Adrenal gland (tissue), 12 donors: ENCODE data around the gene TBCK. TPM values are rescaled to one million over a fixed set of nuclear protein-coding genes. Genes with fewer than 3 reads are reported as not detected.
A peak's percentile ranks its signal among the peaks of the same experiment; 100 is the strongest.

Experiments used
- DNase-seq, 7 donors: peaks; one replicate each; pipeline ENCODE4 v3.0.0-alpha.2; 2019 to 2020
- H3K27ac ChIP-seq, 5 donors: fragments of 200-600 bp; sonication (generic) in 4 of 5; 1 replicate in 3 of 5; 2 replicates in 2 of 5; pipeline versions ENCODE4 v1.5.1 to v1.8.0; 2016 to 2020; ENCODE audit warnings: mild to moderate bottlenecking in 1 of 5
- H3K27me3 ChIP-seq: fragments of 200-600 bp; 2 replicates; pipeline ENCODE4 v1.8.0; 2021
- H3K36me3 ChIP-seq, 2 donors: fragments of 200-600 bp; replicated peaks in 1 of 2; 1 replicate in 1 of 2; 2 replicates in 1 of 2; pipeline versions ENCODE4 v1.5.1 to v1.8.0; 2018 to 2022
- H3K4me1 ChIP-seq, 2 donors: fragments of 200-600 bp; replicated peaks in 1 of 2; 1 replicate in 1 of 2; 2 replicates in 1 of 2; pipeline versions ENCODE4 v1.5.1 to v1.8.0; 2018 to 2021
- H3K4me3 ChIP-seq, 4 donors: fragments of 200-600 bp; sonication (generic) in 3 of 4; one replicate each; pipeline ENCODE4 v1.5.1; 2016 to 2018
- H3K9me3 ChIP-seq, 3 donors: fragments of 200-600 bp; sonication (generic) in 1 of 3; replicated peaks in 1 of 3; 1 replicate in 2 of 3; 2 replicates in 1 of 3; pipeline versions ENCODE4 v1.5.1 to v1.8.0; 2016 to 2021
- POLR2A ChIP-seq, 2 donors: fragments of 450-650 bp; IDR thresholded peaks; one replicate each; pipeline ENCODE4 v1.6.1; 2017; ENCODE audit warnings: antibody characterized with exemption in 2 of 2, mild to moderate bottlenecking in 2 of 2, moderate library complexity in 1 of 2
- WGBS, 4 donors: extraction: QIAGEN DNeasy Blood & Tissue Kit in 2 of 4; methylation state at CpG; one replicate each; pipeline versions ENCODE4 v1.1.5 to v1.1.7; 2013 to 2017; 5-methylcytosine and 5-hydroxymethylcytosine counted together
- intact Hi-C, 2 donors: fragments of 100-400 bp; cut with DNase I; formaldehyde crosslinking; loops; one replicate each; pipeline versions ENCODE4 v1.14.1 to v1.15.0; 2022 to 2023
- polyA plus RNA-seq, 3 donors: library from polyadenylated mRNA; stranded (reverse); fragments of 200-250 nt in 2 of 3; fragments of 350-450 nt in 1 of 3; fragmentation: Illumina TruSeq in 1 of 3; extraction: RNeasy Lipid Tissue Mini Kit (QIAGEN cat#74804) in 1 of 3; gene quantifications; one replicate each; pipeline ENCODE4 v1.2.3, GENCODE V29; 2013 to 2014
- total RNA-seq, 9 donors: library from RNA; depleted of rRNA in 4 of 9; stranded (reverse); fragments of >200 nt in 4 of 9; fragments of 120-200 nt in 1 of 9; fragmentation: NEBNext Ultra II Directional in 1 of 9; extraction: Animal tissue kit (Norgen Biotek cat#: 25700) in 1 of 9; gene quantifications; one replicate each; pipeline versions ENCODE4 v1.1.0 to v1.2.4, GENCODE V29; 2013 to 2023
- TF ChIP-seq, protein P1 (sequence below), 6 experiments: fragments of 450-650 bp in 4 of 6; fragments of 200-600 bp in 2 of 6; sonication (generic) in 1 of 6; IDR thresholded peaks; 1 replicate in 5 of 6; 2 replicates in 1 of 6; pipeline versions ENCODE4 v1.5.1 to v1.8.0; 2016 to 2021; ENCODE audit warnings: antibody characterized with exemption in 6 of 6, mild to moderate bottlenecking in 2 of 6, moderate library complexity in 1 of 6
- donor health status: healthy with polysubstance abuse.
- donor health status: Bipolar disorder and iron deficiency.
- donor health status: DM: yes; HTN: yes; CAD: no.
- donor health status: DM: no; HTN: no; CAD: no.
- donor health status: DM: no; HTN: no; CAD: no.
- donor health status: DM: yes; HTN: yes; CAD: no.

The TBCK gene
- total and polyA plus RNA-seq, 12 donors = 12.6 to 76.3 (median 39.8) TPM

DNA sequence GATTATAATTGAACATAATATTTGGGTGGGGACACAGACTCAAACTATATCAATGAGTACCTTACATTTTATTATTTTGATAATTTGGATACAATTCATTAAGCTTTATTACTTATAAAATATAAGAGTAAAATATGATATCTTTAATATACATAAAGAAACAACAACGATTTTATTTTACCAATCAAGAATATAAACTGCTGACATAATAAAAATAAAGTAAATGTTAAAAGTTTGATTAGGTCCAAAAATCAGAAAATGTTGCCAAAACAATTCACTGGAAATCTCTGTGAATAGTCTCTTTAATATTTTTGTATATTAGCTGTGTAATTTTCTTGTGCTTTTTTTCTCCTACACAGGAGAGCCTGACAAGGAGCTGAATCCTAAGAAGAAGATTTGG is 31.2 kb upstream of the TBCK start:
- WGBS, 4 donors = 91 to 97% (median 93%) methylated on average over 1 of the region's 1 CpG
- Histone ChIP-seq H3K4me3 (no peak overlapping the region), H3K27me3 (no peaks in the 10 kb centered on the region), H3K9me3 (peaks cover 0 to 9% (median 0%) of the 10 kb centered on the region in 3 donors), H3K4me1 (peaks cover 0 to 19% of the 10 kb centered on the region in 2 donors), H3K36me3 (peaks cover 0 to 17% of the 10 kb centered on the region in 2 donors), H3K27ac (no peak overlapping the region)
- TF ChIP-seq, protein P1, sequence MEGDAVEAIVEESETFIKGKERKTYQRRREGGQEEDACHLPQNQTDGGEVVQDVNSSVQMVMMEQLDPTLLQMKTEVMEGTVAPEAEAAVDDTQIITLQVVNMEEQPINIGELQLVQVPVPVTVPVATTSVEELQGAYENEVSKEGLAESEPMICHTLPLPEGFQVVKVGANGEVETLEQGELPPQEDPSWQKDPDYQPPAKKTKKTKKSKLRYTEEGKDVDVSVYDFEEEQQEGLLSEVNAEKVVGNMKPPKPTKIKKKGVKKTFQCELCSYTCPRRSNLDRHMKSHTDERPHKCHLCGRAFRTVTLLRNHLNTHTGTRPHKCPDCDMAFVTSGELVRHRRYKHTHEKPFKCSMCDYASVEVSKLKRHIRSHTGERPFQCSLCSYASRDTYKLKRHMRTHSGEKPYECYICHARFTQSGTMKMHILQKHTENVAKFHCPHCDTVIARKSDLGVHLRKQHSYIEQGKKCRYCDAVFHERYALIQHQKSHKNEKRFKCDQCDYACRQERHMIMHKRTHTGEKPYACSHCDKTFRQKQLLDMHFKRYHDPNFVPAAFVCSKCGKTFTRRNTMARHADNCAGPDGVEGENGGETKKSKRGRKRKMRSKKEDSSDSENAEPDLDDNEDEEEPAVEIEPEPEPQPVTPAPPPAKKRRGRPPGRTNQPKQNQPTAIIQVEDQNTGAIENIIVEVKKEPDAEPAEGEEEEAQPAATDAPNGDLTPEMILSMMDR (IDR thresholded peaks at IDR 0.05) = no peak
- TF ChIP-seq POLR2A (IDR thresholded peaks at IDR 0.05) = no peak
- intact Hi-C loops = no loop called here
- DNase-seq = no peak

DNA sequence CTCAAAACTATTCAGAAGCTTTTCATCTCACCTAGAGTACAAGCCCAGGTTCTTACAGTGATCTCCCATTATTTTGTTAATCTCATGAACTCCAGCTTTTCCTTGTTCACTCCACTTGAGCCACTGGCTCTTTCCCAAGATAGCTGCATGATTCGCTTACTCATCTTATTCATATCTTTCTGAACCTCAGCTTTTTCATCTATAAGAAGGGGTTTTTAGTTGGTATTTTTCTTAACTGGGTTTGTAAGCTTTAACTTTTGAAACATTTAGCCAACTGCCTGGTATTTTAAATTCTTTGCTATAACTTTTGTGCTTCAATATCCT is 28.6 kb upstream of the TBCK start:
- WGBS, 4 donors = 45 to 54% (median 46%) methylated on average over 1 of the region's 1 CpG
- peaks cover 0 to 17% of the 10 kb centered on the region in 2 donors for H3K36me3 ChIP-seq
- peak overlapping the region in 1 of 5 donors; percentile 19 for H3K27ac ChIP-seq
- intact Hi-C loops = no loop called here
- TF ChIP-seq POLR2A (IDR thresholded peaks at IDR 0.05) = no peak
- TF ChIP-seq, protein P1 (IDR thresholded peaks at IDR 0.05) = no peak
- H3K4me1 ChIP-seq = peaks cover 0 to 19% of the 10 kb centered on the region in 2 donors
- H3K4me3 ChIP-seq = no peak overlapping the region
- H3K9me3 ChIP-seq = peaks cover 0 to 9% (median 0%) of the 10 kb centered on the region in 3 donors
- peak in 3 of 7 donors; percentile 26 to 42 (median 32) for DNase-seq
- no peaks in the 10 kb centered on the region for H3K27me3 ChIP-seq

DNA sequence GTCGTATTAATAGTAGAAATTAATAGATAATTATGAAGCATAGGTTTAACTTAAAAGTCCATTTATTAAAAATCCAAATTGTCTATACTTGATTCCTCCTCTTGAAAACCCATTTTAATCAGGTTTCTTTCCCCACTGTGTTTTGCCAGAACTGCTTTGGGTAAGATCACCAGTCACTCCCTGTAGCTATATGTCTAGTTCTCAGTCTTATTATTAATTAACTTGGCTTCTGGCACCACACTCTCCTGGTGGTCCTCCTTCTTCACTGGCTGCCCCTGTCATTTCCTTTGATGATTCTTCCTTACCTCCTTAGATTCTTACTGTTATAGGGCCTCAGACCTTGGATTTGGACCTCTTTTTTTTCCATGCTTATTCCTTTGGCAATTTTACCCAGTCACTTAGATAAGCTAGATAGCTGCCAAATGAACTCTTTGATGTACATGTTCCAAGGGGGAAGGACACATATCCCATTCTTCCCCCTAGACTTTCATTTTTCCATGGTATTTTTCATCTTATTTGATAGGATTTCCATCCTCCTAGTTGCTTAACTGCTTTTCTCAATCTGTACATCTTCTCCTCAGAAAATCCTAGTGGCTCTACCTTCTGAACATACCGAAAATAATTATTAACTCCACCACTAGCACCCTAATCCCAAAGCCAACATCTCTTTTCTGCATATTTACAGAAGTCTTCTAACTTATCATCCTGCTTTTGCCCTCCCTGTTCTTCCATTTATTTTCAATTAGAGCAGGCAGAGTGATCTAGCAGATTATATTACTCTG is 28.0 kb upstream of the TBCK start:
- Histone ChIP-seq H3K4me1 (peaks cover 0 to 19% of the 10 kb centered on the region in 2 donors), H3K27me3 (no peaks in the 10 kb centered on the region), H3K4me3 (no peak overlapping the region), H3K9me3 (peaks cover 0 to 9% (median 0%) of the 10 kb centered on the region in 3 donors), H3K27ac (no peak overlapping the region), H3K36me3 (peaks cover 0 to 17% of the 10 kb centered on the region in 2 donors)
- WGBS, 4 donors = 92 to 96% (median 93%) methylated on average over 2 of the region's 2 CpGs
- intact Hi-C loops = no loop called here
- TF ChIP-seq, protein P1 (IDR thresholded peaks at IDR 0.05) = no peak
- TF ChIP-seq POLR2A (IDR thresholded peaks at IDR 0.05) = no peak
- no peak for DNase-seq

DNA sequence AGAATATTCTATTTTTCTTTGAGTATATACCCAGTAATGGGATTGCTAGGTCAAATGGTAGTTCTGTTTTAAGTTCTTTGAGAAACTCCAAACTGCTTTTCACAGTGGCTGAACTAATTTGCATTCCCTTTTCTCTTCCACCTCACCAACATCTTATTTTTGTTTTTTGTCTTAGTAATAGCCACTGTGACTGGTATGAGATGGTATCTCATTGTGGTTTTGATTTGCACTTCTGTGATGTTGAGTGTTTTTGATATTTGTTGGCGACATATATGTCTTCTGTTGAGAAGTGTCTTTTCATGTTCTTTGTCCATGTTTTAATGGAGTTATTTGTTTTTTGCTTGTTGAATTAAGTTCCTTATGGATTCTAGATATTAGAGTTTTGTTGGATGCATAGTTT is 24.8 kb upstream of the TBCK start:
- TF ChIP-seq POLR2A (IDR thresholded peaks at IDR 0.05) = no peak
- TF ChIP-seq, protein P1 (IDR thresholded peaks at IDR 0.05) = no peak
- Histone ChIP-seq H3K36me3 (peaks cover 0 to 25% of the 10 kb centered on the region in 2 donors), H3K27ac (no peak overlapping the region), H3K4me3 (no peak overlapping the region), H3K27me3 (no peaks in the 10 kb centered on the region), H3K9me3 (peaks cover 0 to 5% (median 0%) of the 10 kb centered on the region in 3 donors), H3K4me1 (peaks cover 0 to 19% of the 10 kb centered on the region in 2 donors)
- DNase-seq = no peak
- WGBS, 4 donors = 93 to 99% (median 94%) methylated on average over 1 of the region's 1 CpG
- intact Hi-C loops = no loop called here
